Measurements from ENCODE around the gene IFT57. TPM values are rescaled to one million over a fixed set of nuclear protein-coding genes. Genes with fewer than 3 reads are reported as not detected.

The IFT57 gene
- total RNA-seq, 2 experiments from 2014 or later: 26.2 to 27.7 TPM

DNA sequence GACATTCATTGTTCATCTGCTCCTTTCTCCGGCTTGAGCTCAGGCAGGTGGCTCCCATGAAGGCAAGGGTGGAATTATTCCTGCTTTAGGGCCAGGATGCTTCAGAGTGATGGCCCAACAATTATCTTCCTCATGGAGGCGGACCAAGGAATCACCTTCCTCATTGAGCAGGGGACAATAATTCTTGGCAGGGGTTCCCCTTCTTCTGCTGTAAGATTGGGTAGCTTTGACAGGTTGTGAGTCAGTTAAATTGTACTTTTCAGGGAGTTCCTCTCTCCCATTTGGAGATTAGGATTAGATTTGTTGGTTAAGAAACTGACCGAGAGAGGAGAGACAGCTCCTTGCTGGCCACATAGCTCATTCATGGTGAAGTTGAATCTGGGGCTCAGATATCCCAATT, 99.9 kb downstream of the IFT57 start:
- CTCF ChIA-PET: interaction anchor here (1.0 to 1.6 kb wide), 3 partner anchors 30 to 195 kb away, joined by 3 to 7 read pairs (median 3); no protein-coding TSS in a partner anchor
- intact Hi-C loops (cut with micrococcal nuclease): no loop called here
- no peaks in the 10 kb centered on the region for H3K27me3 Mint-ChIP-seq (ENCODE audit: low read depth)
- peaks cover 57% of the 10 kb centered on the region for H3K4me1 Mint-ChIP-seq (ENCODE audit: low read depth)
- peaks cover 15% of the 10 kb centered on the region for H3K36me3 Mint-ChIP-seq (ENCODE audit: low read depth)
- no peak for DNase-seq
- H3K4me3 Mint-ChIP-seq: no peak overlapping the region
- peaks cover 6% of the 10 kb centered on the region for H3K9me3 Mint-ChIP-seq
- H3K27ac Mint-ChIP-seq: no peak overlapping the region

DNA sequence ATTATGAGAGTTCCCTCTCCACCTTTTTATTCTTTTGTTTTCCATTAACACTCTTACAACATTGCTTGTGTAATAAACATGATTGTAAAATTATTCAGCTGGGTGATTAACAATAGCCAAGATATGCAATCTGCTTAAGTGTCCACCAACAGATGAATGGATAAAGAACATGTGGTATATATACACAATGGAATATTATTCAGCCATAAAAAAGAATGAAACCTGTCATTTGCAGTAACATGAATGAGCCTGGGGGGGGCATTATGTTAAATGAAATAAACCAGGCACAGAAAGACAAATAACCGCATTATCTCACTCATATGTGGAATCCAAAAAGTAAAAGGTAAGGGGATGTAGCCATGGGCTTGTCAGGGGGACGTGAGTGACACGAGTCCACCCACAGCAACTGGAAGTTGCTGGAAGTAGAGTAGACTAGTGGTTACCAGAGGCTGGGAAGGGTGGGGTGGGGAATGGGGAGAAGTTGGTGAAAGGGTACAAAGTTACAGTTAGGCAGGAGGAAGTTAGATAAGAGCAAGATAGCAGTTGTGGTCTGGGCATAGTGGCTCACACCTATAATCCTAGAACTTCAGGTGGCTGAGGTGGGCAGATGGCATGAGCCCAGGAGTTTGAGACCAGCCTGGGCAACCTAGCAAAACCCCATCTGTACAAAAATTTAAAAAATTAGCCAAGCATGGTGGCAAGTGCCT, 102.7 kb downstream of the IFT57 start:
- DNase-seq: no peak
- no peaks in the 10 kb centered on the region for H3K27me3 Mint-ChIP-seq (ENCODE audit: low read depth)
- H3K4me3 Mint-ChIP-seq: no peak overlapping the region
- CTCF ChIA-PET: no interaction called here
- no peaks in the 10 kb centered on the region for H3K36me3 Mint-ChIP-seq (ENCODE audit: low read depth)
- H3K4me1 Mint-ChIP-seq (ENCODE audit: low read depth): peaks cover 54% of the 10 kb centered on the region
- H3K27ac Mint-ChIP-seq: no peak overlapping the region
- intact Hi-C loops (cut with micrococcal nuclease): no loop called here
- H3K9me3 Mint-ChIP-seq: peaks cover 6% of the 10 kb centered on the region

DNA sequence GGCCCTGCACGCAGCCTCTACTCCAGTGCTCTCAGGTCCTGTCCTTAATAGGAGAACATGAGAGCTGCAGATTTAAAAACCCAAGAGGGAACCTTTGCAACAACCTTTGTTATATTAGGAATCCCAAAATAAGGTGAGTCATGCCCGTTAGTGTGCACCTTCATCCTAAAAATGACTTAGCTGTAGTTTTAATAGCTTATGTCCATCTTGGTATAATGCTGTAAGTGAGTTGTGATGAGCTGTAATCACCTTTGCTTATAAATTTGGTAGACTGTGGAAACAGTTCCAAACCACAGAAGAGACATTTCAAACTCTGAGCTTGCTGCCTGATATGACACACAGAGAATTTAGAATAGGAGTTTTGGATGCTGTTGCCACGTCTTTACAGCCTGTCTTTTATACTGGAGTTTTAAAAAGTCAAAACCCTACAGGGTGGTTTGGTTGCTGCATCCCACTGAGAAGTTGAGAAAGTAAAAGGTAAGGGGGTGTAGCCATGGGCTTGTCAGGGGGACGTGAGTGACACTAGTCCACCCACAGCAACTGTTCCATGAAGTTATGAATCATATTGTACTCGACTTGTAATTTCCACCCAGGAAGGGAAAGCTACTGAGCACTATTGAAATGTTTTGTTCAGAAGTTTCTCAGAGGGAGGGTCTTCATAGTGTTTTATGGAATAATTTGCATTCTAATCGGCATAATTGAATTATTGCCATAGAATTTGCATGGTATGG, 104.0 kb downstream of the IFT57 start:
- intact Hi-C loops (cut with micrococcal nuclease): no loop called here
- no peaks in the 10 kb centered on the region for H3K36me3 Mint-ChIP-seq (ENCODE audit: low read depth)
- peaks cover 40% of the 10 kb centered on the region for H3K4me1 Mint-ChIP-seq (ENCODE audit: low read depth)
- no peak for DNase-seq
- peaks cover 6% of the 10 kb centered on the region for H3K9me3 Mint-ChIP-seq
- no peaks in the 10 kb centered on the region for H3K27me3 Mint-ChIP-seq (ENCODE audit: low read depth)
- CTCF ChIA-PET: interaction anchor here (1.1 to 1.4 kb wide), 2 partner anchors 8 to 18 kb away, joined by 3 to 6 read pairs; no protein-coding TSS in a partner anchor
- H3K27ac Mint-ChIP-seq: no peak overlapping the region
- H3K4me3 Mint-ChIP-seq: no peak overlapping the region

DNA sequence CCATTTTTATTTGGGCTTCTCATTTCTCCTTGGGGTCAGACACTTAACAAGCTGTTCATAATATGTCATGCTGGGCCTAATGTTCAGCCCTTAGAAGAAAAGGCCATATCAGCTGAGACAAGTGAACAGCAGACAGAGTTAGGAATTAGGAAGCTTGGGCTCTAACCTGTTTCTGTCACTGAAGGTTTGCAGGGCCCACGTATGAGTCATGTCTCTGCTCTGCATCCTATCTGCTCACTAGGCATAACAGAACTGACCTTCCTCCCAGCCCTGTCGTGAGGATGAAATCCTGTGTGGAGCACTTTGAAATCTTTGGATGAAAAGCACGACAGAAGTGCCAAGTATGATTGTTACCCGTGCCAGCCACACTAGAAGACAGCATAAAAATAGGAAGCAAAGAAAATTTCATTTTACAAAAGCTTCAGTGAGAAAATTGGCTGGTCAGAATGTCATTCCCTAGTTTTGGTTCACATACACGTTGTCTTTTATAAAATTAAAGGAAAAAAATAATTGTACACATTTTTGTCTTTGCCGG, 104.9 kb downstream of the IFT57 start:
- no peak overlapping the region for H3K27ac Mint-ChIP-seq
- CTCF ChIA-PET: interaction anchor here (1.1 to 1.4 kb wide), 2 partner anchors 9 to 17 kb away, joined by 3 to 6 read pairs; no protein-coding TSS in a partner anchor
- DNase-seq: no peak
- H3K36me3 Mint-ChIP-seq (ENCODE audit: low read depth): no peaks in the 10 kb centered on the region
- intact Hi-C loops (cut with micrococcal nuclease): no loop called here
- H3K9me3 Mint-ChIP-seq: peaks cover 6% of the 10 kb centered on the region
- H3K4me3 Mint-ChIP-seq: no peak overlapping the region
- no peaks in the 10 kb centered on the region for H3K27me3 Mint-ChIP-seq (ENCODE audit: low read depth)
- H3K4me1 Mint-ChIP-seq (ENCODE audit: low read depth): peaks cover 35% of the 10 kb centered on the region

DNA sequence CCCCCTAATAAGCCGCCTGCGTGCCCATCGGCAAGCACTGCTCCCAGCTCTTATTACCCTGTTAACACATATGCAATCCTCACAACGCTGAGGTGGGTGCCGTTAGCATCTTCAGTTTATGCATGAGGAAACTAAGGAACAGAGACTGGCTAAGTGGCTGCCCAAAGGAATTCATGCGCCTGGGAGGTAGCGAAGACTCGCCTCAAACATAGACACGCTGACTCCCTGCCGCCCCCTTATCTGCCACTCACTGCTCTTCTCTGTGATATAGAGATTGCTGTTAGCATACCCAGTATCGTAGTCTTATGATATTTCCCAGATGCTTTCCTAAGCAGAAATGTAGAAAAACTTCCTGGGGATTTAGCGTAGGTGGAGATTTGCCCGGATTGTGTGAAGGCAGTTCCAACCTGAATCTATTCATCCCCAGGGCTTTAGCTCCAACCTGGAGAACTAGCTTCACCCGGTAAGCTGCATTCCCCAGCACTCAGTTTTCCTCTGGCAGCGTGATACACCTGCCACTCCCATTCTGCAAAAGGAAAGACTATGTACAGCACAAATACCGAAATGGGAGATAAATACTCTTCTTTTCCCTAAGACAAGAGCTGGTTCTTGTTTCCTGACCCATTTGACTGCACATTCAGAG, 107.7 kb downstream of the IFT57 start:
- intact Hi-C loops (cut with micrococcal nuclease): no loop called here
- H3K4me3 Mint-ChIP-seq: no peak overlapping the region
- peaks cover 23% of the 10 kb centered on the region for H3K4me1 Mint-ChIP-seq (ENCODE audit: low read depth)
- DNase-seq: no peak
- no peak overlapping the region for H3K27ac Mint-ChIP-seq
- no peaks in the 10 kb centered on the region for H3K36me3 Mint-ChIP-seq (ENCODE audit: low read depth)
- no peaks in the 10 kb centered on the region for H3K27me3 Mint-ChIP-seq (ENCODE audit: low read depth)
- H3K9me3 Mint-ChIP-seq: peaks cover 5% of the 10 kb centered on the region
- CTCF ChIA-PET: no interaction called here

DNA sequence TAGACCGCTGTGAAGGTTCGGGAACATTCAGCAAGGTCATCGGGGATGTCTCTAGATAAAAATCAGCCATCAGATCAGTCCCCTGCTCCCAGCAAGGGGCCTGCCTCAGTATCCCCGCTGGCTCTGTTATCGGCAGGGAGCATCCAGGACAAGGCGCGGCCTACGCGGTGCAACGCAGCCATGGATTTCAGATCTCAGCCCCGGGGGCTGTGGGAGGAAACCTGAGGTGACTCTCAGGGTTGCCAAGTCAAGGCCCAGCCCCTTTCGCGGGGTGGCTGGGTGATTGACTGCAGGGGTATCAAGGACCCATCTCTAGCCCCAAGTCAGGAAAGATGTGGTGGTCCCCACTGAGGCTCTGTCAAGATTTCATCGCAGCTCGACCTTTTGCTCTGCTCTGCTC, 108.2 kb downstream of the IFT57 start:
- H3K27me3 Mint-ChIP-seq (ENCODE audit: low read depth): no peaks in the 10 kb centered on the region
- CTCF ChIA-PET: no interaction called here

DNA sequence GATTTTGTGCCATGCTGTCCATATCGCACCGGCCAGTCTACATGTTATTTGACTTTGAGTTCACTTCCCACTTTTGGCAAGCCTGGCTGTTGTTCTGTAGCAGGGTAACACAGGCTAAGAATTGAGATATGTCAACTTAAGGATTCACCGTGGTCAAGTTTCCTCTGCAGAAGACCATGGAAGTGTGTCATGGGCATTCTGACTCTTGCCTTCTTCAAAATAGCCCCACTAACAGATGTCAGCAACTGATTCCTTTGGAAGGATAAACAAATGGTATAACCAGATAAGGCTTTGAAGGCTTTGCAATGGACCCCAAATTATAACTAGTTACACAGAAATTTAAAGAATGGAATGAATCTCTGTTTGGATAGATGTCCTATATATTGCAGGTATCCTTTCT, 111.3 kb downstream of the IFT57 start:
- no peak for DNase-seq
- H3K27me3 Mint-ChIP-seq (ENCODE audit: low read depth): no peaks in the 10 kb centered on the region
- H3K4me1 Mint-ChIP-seq (ENCODE audit: low read depth): peaks cover 9% of the 10 kb centered on the region
- no peaks in the 10 kb centered on the region for H3K9me3 Mint-ChIP-seq
- no peak overlapping the region for H3K4me3 Mint-ChIP-seq
- CTCF ChIA-PET: no interaction called here
- H3K27ac Mint-ChIP-seq: no peak overlapping the region
- intact Hi-C loops (cut with micrococcal nuclease): no loop called here
- H3K36me3 Mint-ChIP-seq (ENCODE audit: low read depth): no peaks in the 10 kb centered on the region

More for the DNA sequence above, 108.2 kb downstream of the IFT57 start:
- no peak for DNase-seq
- H3K9me3 Mint-ChIP-seq: peaks cover 2% of the 10 kb centered on the region
- H3K27ac Mint-ChIP-seq: no peak overlapping the region
- H3K36me3 Mint-ChIP-seq (ENCODE audit: low read depth): no peaks in the 10 kb centered on the region
- intact Hi-C loops (cut with micrococcal nuclease): no loop called here
- H3K4me3 Mint-ChIP-seq: no peak overlapping the region
- H3K4me1 Mint-ChIP-seq (ENCODE audit: low read depth): peaks cover 19% of the 10 kb centered on the region

Other genes starting within 250 kb of the IFT57 start
- gene CD47, start 131.4 kb downstream of the IFT57 start, total RNA-seq: 10 to 100 TPM; 60.2 to 63.7 TPM
- gene HHLA2, start 74.1 kb upstream of the IFT57 start, total RNA-seq: under 1 TPM; 0.22 to 0.26 TPM